ENCODE measurements around the gene MAGI1.

- no peak for TF ChIP-seq FOXJ3 (CRISPR knock-in tag; IDR thresholded peaks at IDR 0.05; ENCODE audit: borderline replicate concordance)
- TF ChIP-seq, protein P1, sequence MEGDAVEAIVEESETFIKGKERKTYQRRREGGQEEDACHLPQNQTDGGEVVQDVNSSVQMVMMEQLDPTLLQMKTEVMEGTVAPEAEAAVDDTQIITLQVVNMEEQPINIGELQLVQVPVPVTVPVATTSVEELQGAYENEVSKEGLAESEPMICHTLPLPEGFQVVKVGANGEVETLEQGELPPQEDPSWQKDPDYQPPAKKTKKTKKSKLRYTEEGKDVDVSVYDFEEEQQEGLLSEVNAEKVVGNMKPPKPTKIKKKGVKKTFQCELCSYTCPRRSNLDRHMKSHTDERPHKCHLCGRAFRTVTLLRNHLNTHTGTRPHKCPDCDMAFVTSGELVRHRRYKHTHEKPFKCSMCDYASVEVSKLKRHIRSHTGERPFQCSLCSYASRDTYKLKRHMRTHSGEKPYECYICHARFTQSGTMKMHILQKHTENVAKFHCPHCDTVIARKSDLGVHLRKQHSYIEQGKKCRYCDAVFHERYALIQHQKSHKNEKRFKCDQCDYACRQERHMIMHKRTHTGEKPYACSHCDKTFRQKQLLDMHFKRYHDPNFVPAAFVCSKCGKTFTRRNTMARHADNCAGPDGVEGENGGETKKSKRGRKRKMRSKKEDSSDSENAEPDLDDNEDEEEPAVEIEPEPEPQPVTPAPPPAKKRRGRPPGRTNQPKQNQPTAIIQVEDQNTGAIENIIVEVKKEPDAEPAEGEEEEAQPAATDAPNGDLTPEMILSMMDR (IDR thresholded peaks at IDR 0.05): no peak
Measured at GRCh38 chr3:65888196-65888595, 150.5 kb downstream of the MAGI1 start.

All from WTC11 (cell line).